GM12878 (cell line): Measurements from ENCODE around the gene PAPSS2. TPM values are rescaled to one million over a fixed set of nuclear protein-coding genes. Genes with fewer than 3 reads are reported as not detected.
A peak's percentile ranks its signal among the peaks of the same experiment; 100 is the strongest.

Experiments used
- ATAC-seq: fragments of 200-7000 bp; cut with Tn5 transposase; 3 replicates; pipeline ENCODE4 v1.9.1; 2020; ENCODE audit warnings: mild to moderate bottlenecking, moderate library complexity
- BruUV-seq: library from RNA; stranded (reverse); fragments of 400-500 nt; replicated peaks from 2 replicates; lab custom pipeline; 2021; lab: Mats Ljungman, UMichigan
- CTCF ChIA-PET: fragments of 300-600 bp; sonication (Branson Sonifier 250); formaldehyde crosslinking; extraction: SDS; loops from one replicate; lab custom pipeline; 2021; ENCODE audit warnings: inconsistent platforms; lab: Yijun Ruan, JAX
- POLR2A ChIA-PET: fragments of 350-600 bp; formaldehyde crosslinking; extraction: SDS; loops from one replicate; lab custom pipeline; 2021; ENCODE audit warnings: inconsistent platforms; lab: Charles Lee
- RAD21 ChIA-PET: fragments of 300-600 bp; sonication (Branson Sonifier 250); formaldehyde crosslinking; loops from one replicate; lab custom pipeline; 2023; ENCODE audit warnings: antibody characterized with exemption; ENCODE audit not compliant: unreplicated experiment; lab: Charles Lee
- SMC1A ChIA-PET: fragments of 300-600 bp; sonication (Branson Sonifier 250); formaldehyde crosslinking; loops from one replicate; lab custom pipeline; 2023; ENCODE audit not compliant: unreplicated experiment, uncharacterized antibody; lab: Charles Lee
- DNase-seq: peaks from one replicate; pipeline ENCODE4 v3.0.0-alpha.2; 2011; ENCODE audit warnings: low read depth, low spot score
- FAIRE-seq: peaks from 3 replicates; lab custom pipeline; 2011; peaks lifted over from hg19 to GRCh38; lab: Jason Lieb, UNC
- H2AFZ ChIP-seq: 2 replicates; pipeline ENCODE4 v1.6.0; 2011; ENCODE audit warnings: low read depth, low read length, control low read depth; ENCODE audit not compliant: control insufficient read depth
- H3K27ac ChIP-seq: 2 replicates; pipeline ENCODE4 v1.5.1; 2011; ENCODE audit warnings: control low read depth; ENCODE audit not compliant: control insufficient read depth, insufficient read depth
- H3K27me3 ChIP-seq, 2 experiments: replicated peaks in 1 of 2; 2 replicates each; pipeline versions ENCODE4 v1.6.0 to v1.6.1; 2011; ENCODE audit warnings: low read length in 1 of 2; ENCODE audit not compliant: control insufficient read depth in 2 of 2, insufficient read depth in 2 of 2
- H3K36me3 ChIP-seq, 2 experiments: 2 replicates each; pipeline ENCODE4 v1.5.1; 2011; ENCODE audit warnings: low read length in 1 of 2; ENCODE audit not compliant: control insufficient read depth in 2 of 2, insufficient read depth in 2 of 2
- H3K4me1 ChIP-seq: 2 replicates; pipeline ENCODE4 v1.6.1; 2011; ENCODE audit warnings: mild to moderate bottlenecking, low read length, moderate library complexity, mixed read lengths; ENCODE audit not compliant: control insufficient read depth, insufficient read depth
- H3K4me2 ChIP-seq: 2 replicates; pipeline ENCODE4 v1.6.0; 2011; ENCODE audit warnings: control low read depth; ENCODE audit not compliant: control insufficient read depth, insufficient read depth
- H3K4me3 ChIP-seq: fragments of 200-600 bp; sonication (generic); 2 replicates; pipeline ENCODE4 v1.5.1; 2016
- H3K79me2 ChIP-seq: 2 replicates; pipeline ENCODE4 v1.6.0; 2011; ENCODE audit warnings: low read length; ENCODE audit not compliant: control insufficient read depth, insufficient read depth
- H3K9ac ChIP-seq: 2 replicates; pipeline ENCODE4 v1.8.0; 2011; ENCODE audit warnings: low read length, control low read depth, mixed read lengths; ENCODE audit not compliant: control insufficient read depth, insufficient read depth
- H3K9me3 ChIP-seq: replicated peaks from 3 replicates; pipeline ENCODE4 v1.5.1; 2011; ENCODE audit warnings: mild to moderate bottlenecking, low read length; ENCODE audit not compliant: control insufficient read depth, insufficient read depth
- H4K20me1 ChIP-seq: 2 replicates; pipeline ENCODE4 v1.6.0; 2011; ENCODE audit not compliant: control insufficient read depth, insufficient read depth
- CBFB ChIP-seq: IDR thresholded peaks from 2 replicates; pipeline ENCODE4 v1.6.1; 2016; ENCODE audit warnings: antibody characterized with exemption, low read depth
- IKZF1 ChIP-seq: fragments of 450-650 bp; conservative IDR thresholded peaks from 2 replicates; pipeline ENCODE4 v1.6.1; 2017; ENCODE audit warnings: antibody characterized with exemption, mild to moderate bottlenecking
- IKZF2 ChIP-seq, 2 experiments: fragments of 450-650 bp; IDR thresholded peaks; 2 replicates each; pipeline ENCODE4 v1.6.1; 2017; ENCODE audit warnings: mild to moderate bottlenecking in 2 of 2, moderate library complexity in 2 of 2
- NR2F1 ChIP-seq: fragments of 450-650 bp; conservative IDR thresholded peaks from 2 replicates; pipeline ENCODE4 v1.6.1; 2017; ENCODE audit warnings: mild to moderate bottlenecking
- RELB ChIP-seq: fragments of 450-650 bp; IDR thresholded peaks from 2 replicates; pipeline ENCODE4 v1.6.1; 2017; ENCODE audit warnings: low read depth, mild to moderate bottlenecking, moderate library complexity
- SPI1 ChIP-seq: IDR thresholded peaks from 2 replicates; pipeline ENCODE4 v1.6.1; 2011; ENCODE audit warnings: low read depth, mild to moderate bottlenecking, low read length, moderate library complexity, borderline replicate concordance; ENCODE audit not compliant: insufficient read depth
- ZNF622 ChIP-seq: fragments of 450-650 bp; IDR thresholded peaks from 2 replicates; pipeline ENCODE4 v1.6.1; 2017; ENCODE audit warnings: mild to moderate bottlenecking, inconsistent platforms
- WGBS: methylation state at CpG from one replicate; pipeline ENCODE4 v1.1.6; 2016; ENCODE audit warnings: low lambda C conversion rate; ENCODE audit not compliant: insufficient replicate concordance, insufficient coverage; ENCODE audit errors: missing lambda C conversion rate; 5-methylcytosine and 5-hydroxymethylcytosine counted together
- in situ Hi-C: fragments of 300-500 bp; cut with MboI; formaldehyde crosslinking; loops from 9 replicates; pipeline ENCODE4 v1.14.3; 2018; ENCODE audit warnings: mixed read lengths
- intact Hi-C: fragments of 100-400 bp; cut with micrococcal nuclease; formaldehyde crosslinking; loops from one replicate; pipeline ENCODE4 v1.14.2; 2022; ENCODE audit not compliant: unreplicated experiment
- polyA plus RNA-seq, 11 experiments: library from polyadenylated mRNA; depleted of rRNA in 4 of 11; unstranded in 6 of 11; stranded (reverse) in 5 of 11; fragments of >200 nt; fragmentation: Nextera tagmentation in 4 of 11; fragmentation: Illumina TruSeq in 1 of 11; extraction: Ambion mirVana in 4 of 11; extraction: Trizol in 1 of 11; gene quantifications; 1 replicate in 1 of 11; 2 replicates in 10 of 11; pipeline versions ENCODE4 v1.2.1 to v1.2.3, GENCODE V29; 2011 to 2016; ENCODE audit warnings: inconsistent platforms in 2 of 11, missing spikeins in 2 of 11, low read depth in 1 of 11
- total RNA-seq, 4 experiments: library from RNA; depleted of rRNA in 3 of 4; stranded (reverse); fragments of >200 nt in 3 of 4; fragmentation: Illumina TruSeq in 1 of 4; extraction: Trizol in 1 of 4; gene quantifications; 2 replicates each; pipeline versions ENCODE4 v1.2.1 to v1.2.3, GENCODE V29; 2013 to 2021

Gene PAPSS2
- total and polyA plus RNA-seq, 10 of the 15 experiments (the other 5 are each of a cell fraction or from before 2014, with no cell fraction given) = 0.15 to 2.1 (median 0.37) TPM

GRCh38 chr10:87775766-87776165 is 116.1 kb downstream of the PAPSS2 start:
- ATAC-seq = peak; percentile 32
- H3K27ac ChIP-seq = no peak overlapping the region
- ChIA-PET CTCF (interaction anchor here (0.6 to 0.8 kb wide), 3 partner anchors 16 to 166 kb away, joined by 3 to 7 read pairs (median 3); no protein-coding TSS in a partner anchor), POLR2A (no interaction called here), SMC1A (interaction anchor here (0.9 to 1.6 kb wide), 7 partner anchors 17 to 613 kb away, joined by 3 to 6 read pairs (median 3); no protein-coding TSS in a partner anchor), RAD21 (interaction anchor here (0.7 to 1.0 kb wide), 3 partner anchors 44 to 242 kb away, joined by 3 to 5 read pairs (median 4); no protein-coding TSS in a partner anchor)
- WGBS = 33% methylated on average over 4 of the region's 4 CpGs
- H3K9me3 ChIP-seq = peaks cover 1% of the 10 kb centered on the region; the same call in 1 of the 3 replicates
- no peaks in the 10 kb centered on the region for H4K20me1 ChIP-seq
- in situ Hi-C loops (no loop called here), intact Hi-C loops (no loop called here)
- TF ChIP-seq CBFB = no peak
- peak; percentile 53 to 60; a peak in 2 of 4 replicates for TF ChIP-seq IKZF2 (IDR thresholded peaks at IDR 0.05)
- peak; percentile 22; the same call in 1 of the 2 replicates for TF ChIP-seq RELB
- TF ChIP-seq ZNF622 = no peak
- peak; percentile 71 for TF ChIP-seq SPI1
- TF ChIP-seq IKZF1 = peak; percentile 40
- TF ChIP-seq NR2F1 = no peak
- peaks cover 3 to 18% of the 10 kb centered on the region in 2 experiments; a peak in 2 of 4 replicates for H3K36me3 ChIP-seq
- H3K4me2 ChIP-seq = no peak overlapping the region
- no peak overlapping the region for H3K9ac ChIP-seq
- no peak for FAIRE-seq
- no peaks in the 10 kb centered on the region; the same call in 1 of the 2 replicates for H3K79me2 ChIP-seq
- no peak for DNase-seq
- H3K4me1 ChIP-seq = peaks cover 5% of the 10 kb centered on the region; the same call in 1 of the 2 replicates
- no peaks in the 10 kb centered on the region for H3K27me3 ChIP-seq
- no TSS peak for BruUV-seq
- no peak overlapping the region for H3K4me3 ChIP-seq
- H2AFZ ChIP-seq = no peak overlapping the region
